Epithelial cell of esophagus (primary cell): ENCODE data around the gene TMEM250.

ENCODE experiments used
- DNase-seq: peaks from one replicate; pipeline ENCODE4 v3.0.0; 2010; ENCODE audit warnings: low read depth
- H3K4me3 ChIP-seq: 2 replicates; pipeline ENCODE4 v1.5.1; 2011; ENCODE audit warnings: mild to moderate bottlenecking, low read length, control low read depth
- CTCF ChIP-seq: IDR thresholded peaks from 2 replicates; pipeline ENCODE4 v1.5.1; 2011; ENCODE audit warnings: low read depth, mild to moderate bottlenecking, low read length, control low read depth, inconsistent platforms; ENCODE audit not compliant: insufficient read depth; ENCODE audit errors: missing control alignments

TMEM250 gene

DNA sequence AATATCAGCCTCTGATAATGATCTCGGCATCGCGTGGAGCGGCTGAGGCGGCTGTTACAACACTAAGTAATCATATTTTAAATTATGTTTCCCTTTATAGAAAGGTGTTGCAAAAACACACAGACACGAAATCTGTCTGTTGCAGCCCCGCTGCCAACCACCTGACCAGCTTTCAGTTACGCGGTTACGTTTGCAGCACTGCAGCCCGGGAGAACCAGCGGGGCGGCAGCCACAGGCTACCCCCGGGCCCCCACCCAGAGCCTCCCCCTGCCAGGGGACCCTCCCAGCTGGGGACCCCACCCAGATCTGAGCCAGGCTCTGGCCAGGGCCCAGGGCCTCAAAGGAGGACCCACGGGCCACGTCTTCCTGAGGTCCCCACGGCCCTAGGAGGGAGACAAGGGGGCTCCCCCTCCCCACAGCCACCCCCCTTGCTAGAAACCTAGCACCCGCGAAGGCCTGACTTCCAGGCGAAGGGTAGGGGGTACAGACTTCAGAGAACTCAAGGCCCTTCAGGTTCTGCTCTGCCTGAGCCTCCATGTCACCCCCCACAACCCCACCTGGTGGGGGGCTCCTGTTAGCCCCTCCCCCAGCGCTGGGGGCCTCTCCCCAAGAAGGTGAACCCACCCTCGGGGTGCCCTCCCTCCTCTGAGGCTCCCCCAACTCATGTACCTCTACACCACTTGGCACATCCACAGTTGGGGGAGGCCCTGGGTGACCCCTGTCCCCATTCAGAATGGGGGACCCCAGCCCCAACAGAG lies 29.6 kb downstream of the TMEM250 start:
- no peak for TF ChIP-seq CTCF
- no peak overlapping the region for H3K4me3 ChIP-seq
- no peak for DNase-seq

DNA sequence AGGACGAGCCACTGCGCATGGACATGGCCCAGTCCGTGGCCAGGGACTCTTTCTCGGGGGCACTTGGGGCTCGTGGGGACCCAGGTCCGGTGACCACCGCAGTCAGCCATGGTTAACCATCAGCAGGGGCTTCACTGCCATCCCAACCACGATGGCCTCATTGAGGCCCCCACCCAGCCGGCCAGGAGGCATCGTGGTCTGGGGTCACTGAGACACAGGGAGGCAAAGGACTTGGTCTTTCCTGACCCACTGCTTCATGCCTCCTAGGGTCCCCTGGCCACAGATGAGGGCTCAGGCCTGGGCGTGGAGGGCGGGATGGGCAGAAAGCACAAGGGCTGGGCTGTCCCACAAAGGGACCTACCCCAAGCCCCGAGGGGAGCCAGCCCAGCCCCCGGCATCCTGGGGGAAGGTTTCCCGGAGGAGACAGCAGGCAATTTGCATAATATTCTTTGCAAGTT lies 30.2 kb downstream of the TMEM250 start:
- no peak for TF ChIP-seq CTCF
- DNase-seq = no peak
- H3K4me3 ChIP-seq = no peak overlapping the region

GRCh38 chr9:136087741-136088480 lies 30.8 kb downstream of the TMEM250 start:
- H3K4me3 ChIP-seq = no peak overlapping the region
- no peak for TF ChIP-seq CTCF
- DNase-seq = no peak

DNA sequence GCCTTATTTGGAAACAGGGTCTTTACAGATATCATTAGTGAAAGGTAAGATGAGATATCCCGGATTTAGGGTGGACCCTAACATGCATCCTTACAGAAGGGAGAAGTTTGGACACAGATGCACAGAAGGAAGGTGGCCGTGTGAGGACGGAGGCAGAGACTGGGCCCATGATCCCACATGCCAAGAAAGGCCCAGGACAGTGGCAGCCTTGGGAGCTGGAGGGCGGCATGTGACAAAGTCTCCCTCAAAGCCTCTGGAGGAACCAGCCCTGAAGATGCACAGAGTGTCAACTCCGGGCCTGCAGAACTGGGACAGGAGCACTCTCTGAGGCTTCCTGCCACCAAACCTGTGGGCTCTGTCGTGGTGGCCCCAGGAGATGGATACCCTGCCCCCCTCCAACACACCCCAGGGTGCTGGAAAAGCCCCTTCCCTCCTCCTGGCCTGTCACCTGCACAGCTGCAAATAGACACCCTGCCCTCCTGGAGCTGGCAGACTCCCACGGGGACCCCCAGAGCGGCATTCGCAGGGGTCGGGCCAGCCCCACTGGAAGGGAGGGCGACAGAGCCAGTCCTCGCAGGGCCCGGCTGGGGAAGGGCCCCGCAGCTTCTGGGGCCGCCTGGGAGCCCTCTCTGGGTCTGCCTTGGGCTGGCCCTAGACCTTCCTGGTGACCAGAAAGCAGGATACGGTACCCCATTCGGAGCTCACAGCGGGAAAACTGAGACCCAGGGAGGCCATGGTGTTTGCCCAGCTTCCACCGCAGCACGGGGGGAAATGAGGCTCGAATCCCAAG lies 31.5 kb downstream of the TMEM250 start:
- no peak for TF ChIP-seq CTCF
- no peak for DNase-seq
- H3K4me3 ChIP-seq = no peak overlapping the region

DNA sequence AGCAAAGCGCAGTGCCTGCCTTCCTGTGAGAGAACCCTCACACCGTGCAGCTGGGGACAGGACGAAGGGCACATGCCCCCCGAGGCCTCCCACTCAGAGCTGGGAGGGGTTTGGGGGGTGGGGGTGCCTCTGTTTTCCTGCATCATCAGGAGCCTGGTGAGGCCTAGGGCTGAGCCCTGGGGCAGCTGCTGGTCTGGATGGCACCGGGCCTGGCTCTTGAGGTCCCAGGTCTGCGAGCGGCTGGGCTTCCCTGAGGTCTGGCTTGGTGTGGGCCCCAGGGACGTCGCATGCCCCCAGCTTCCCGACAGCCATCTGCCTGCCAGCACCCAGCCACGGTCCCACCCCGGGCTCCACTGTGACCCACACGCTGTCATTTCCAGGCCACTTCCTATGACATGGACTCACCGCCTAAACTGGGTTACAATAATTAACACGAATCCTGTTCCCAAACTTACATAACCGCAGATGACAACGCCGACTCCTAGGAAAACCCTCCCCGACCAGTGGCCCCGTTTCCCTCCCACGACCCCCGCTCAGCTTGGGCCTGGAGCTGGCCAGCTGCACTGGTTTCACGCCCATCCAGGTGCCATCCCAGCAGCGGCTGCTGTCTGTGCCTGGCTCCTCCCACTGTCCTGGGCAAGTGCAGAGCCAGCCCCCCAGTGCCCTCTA lies 32.3 kb downstream of the TMEM250 start:
- TF ChIP-seq CTCF = no peak
- no peak for DNase-seq

DNA sequence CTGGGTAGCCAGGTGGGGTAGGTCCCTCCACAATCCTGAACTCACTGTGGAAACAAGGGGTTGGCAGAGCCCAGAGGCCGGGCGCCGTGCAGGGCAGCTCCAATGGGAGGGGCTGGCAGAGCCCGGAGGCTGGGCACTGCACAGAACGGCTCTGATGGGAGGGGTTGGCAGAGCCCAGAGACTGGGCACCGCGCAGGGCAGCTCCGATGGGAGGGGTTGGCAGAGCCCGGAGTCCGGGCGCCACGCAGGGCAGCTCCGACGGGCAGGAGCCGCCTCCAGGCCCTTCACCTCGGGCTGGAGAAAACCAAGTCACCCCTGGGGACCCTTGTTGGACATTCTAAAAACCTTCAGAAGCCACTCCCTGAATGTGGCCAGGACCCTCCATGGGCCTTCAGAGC lies 32.9 kb downstream of the TMEM250 start:
- no peak for TF ChIP-seq CTCF
- H3K4me3 ChIP-seq = no peak overlapping the region
- DNase-seq = no peak

More for the DNA sequence above, 32.3 kb downstream of the TMEM250 start:
- no peak overlapping the region for H3K4me3 ChIP-seq
